NCI-H1930 (cell line): ENCODE results near the gene CAMSAP2.

ENCODE experiments used
- DNase-seq, 2 experiments: peaks; one replicate each; lab custom pipeline; 2025; lab: John Stamatoyannopoulos, UW

The CAMSAP2 gene

DNA sequence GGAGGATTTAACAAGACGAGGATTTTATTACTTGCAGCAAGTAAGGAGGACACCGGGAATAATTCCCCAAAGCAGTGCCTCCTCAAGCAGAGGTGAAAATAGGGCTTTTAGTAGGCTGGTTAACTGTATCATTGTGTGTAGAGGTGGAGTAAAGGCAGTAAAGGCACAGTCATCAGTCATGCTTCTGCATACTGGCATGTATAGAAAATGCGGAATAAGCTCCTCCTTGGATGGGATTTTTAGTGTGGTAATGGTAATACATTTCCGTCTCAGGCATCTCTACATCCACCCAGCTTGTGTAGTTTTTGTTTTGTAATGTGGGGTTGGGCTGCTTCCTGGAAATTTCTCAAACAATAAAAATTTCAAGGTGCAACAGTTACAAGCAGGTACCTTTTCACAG lies 106.7 kb downstream of the CAMSAP2 start:
- no peak for DNase-seq

DNA sequence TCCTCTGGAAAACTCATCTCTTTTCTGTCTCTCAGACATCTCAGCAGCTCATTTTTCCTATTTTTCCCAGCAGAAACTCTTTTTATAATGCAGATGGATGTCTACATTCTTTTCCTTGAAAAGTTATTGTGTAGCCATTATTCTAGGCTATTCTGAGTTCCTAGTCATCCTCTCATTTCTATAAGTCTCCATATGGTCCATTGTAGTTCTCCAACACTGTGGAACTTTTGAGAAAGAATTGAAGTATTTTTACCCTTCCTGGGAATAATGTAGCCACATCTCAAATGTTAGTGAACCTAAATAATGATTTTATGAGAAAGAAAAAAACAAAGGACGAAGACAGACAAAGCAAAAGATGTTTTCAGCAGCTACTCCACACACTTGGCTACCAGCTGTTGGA lies 107.7 kb downstream of the CAMSAP2 start:
- no peak for DNase-seq

DNA sequence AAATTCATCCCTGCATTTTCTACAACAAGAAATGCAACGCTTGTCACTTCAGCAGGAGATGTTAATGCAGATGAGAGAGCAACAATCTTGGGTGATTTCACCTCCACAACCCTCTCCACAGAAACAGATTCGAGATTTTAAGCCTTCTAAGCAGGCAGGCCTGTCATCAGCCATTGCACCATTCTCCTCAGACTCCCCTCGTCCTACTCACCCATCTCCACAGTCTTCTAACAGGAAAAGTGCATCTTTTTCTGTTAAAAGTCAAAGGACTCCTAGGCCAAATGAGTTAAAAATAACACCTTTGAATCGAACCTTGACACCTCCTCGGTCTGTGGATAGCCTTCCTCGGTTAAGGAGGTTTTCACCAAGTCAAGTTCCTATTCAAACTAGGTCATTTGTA lies 110.7 kb downstream of the CAMSAP2 start:
- DNase-seq = no peak

DNA sequence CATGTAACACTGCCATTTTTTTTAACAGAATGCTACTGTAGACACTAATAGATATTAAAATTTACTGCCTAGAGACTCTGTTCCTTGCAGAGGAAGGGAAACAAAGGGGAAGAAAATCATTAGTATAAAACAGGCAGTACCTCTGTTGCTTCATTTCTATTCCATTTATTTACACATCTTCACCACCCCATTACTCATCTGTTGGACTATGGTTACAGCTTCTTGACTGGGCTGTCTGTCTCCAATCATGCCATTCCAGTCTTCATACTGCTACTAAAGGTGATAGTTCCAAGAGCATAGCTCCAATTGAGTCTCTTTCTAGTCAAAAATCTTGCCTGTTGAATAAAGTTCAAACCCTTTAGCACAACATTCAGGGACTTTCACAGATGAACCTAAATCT lies 111.9 kb downstream of the CAMSAP2 start:
- no peak for DNase-seq

DNA sequence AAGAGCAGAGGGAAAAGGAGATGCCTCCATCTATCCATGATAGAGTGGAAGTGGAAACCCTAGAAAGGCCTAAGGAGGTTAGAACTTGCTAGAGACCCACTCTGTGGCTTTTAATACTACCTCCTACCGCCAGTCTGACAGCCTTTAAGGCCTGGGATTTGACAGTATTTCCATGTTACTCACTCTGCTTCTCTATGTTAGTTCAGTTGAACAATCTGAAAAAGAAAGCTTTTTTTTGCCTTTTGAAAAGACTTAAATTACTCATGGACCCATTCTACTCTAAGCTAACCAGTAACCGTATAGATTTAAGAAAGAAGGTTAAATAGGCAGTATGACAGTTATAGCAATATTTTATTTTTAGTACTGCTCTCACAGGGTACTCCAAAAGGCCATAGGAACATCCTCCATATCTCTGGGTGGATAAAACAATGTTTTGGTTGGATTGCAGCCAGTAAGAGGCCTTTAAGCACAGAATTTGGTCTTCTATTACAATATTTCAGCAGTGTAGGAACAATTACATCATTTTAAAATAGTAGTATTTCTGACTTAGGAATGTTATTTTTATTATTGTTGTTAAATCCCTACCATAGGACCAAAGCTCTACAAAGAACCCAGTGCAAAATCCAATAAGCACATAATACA lies 118.1 kb downstream of the CAMSAP2 start:
- DNase-seq = no peak

DNA sequence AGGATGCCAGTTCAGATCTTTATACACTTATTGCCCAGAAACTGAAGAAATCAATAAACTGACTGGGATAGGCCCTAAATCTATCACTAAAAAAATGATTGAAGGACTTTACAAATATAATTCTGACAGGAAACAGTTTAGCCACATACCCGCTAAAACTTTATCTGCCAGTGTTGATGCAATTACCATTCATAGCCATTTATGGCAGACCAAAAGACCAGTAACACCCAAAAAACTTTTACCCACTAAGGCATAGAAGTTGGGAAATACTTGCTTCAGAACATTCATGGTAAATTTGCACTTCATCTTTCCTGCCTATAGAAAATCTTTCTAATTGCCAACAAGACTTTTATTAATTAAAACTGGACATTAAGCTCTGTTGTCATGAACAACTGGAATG lies 119.1 kb downstream of the CAMSAP2 start:
- DNase-seq = no peak

DNA sequence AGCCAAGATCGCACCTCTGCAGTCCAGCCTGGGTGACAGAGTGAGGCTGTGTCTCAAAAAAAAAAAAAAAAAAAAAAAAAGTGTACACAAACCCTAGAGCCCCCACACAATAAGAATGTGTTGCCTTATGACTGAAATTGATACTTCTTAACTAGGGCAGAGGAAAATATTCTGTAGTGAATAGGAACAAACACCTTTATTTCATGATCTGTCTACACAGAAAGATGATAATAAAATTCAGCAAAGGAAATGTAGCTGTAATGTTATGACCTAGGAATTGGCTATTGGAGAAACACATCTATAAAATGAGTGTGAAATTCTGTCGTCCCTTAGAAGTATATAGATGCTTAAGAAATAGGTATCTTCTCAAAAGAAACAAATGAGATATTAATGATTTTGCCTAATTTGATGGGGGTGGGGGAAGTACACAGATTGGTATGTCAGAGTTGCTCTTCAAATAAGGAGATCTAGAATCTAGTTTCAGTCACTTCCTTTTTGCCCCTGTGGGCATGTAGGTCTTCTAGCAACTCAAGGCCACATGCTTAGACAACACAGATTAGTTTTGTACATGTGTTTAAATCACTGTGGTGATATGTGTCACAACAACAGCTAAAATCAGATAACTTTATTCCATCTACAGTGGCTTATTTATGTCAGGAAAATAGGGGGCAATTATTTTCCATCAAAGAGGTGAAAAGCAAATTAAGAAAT lies 123.4 kb downstream of the CAMSAP2 start:
- no peak for DNase-seq

DNA sequence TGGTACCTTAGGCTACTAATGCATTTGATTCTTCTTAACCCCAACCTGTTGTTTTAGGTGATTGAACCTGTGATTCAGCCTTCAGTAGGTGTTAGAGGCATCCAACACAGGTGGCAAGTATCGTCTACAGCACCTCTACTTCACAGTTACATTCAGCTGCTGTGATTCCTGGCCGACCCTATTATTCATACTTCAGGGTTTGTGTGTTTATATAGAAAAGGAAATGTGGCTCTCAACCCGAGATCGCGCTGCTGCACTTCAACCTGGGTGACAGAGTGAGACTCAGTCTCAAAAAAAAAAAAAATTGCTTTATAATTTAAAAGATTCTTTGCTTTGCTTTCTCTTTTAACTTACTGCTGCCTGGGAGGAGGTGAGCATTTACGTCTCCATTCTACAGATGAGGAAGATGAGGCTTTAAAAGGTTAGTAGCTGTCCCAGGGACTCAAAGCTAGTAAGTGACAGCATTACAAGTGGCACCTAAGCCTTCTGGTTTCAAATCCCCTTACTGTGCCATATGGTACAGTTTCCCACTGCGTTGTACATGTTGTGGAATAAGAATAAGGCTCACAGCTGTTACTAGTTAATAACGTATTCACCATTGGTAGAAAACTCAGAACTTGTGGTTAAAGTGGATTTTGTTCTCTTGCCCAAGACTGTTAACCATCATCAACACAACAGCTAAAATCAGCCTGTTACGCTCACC lies 124.2 kb downstream of the CAMSAP2 start:
- DNase-seq = no peak

DNA sequence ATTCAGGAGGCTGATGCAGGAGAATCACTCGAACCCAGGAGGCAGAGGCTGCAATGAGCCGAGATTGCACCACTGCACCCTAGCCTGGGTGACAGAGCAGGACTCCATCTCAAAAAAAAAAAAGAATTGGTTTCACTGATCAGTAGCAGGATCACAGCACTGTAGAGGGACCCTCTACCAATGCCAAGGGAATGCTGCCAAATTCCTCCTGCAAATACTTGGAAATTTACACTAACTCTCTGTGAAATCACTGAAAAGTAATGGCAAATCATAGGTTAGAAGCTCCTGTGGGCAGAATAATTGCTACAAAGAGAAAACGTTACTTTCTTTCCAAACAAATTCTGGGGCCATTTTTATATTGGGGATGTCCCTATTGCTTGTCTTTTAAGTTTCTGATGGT lies 127.4 kb downstream of the CAMSAP2 start:
- DNase-seq = no peak

DNA sequence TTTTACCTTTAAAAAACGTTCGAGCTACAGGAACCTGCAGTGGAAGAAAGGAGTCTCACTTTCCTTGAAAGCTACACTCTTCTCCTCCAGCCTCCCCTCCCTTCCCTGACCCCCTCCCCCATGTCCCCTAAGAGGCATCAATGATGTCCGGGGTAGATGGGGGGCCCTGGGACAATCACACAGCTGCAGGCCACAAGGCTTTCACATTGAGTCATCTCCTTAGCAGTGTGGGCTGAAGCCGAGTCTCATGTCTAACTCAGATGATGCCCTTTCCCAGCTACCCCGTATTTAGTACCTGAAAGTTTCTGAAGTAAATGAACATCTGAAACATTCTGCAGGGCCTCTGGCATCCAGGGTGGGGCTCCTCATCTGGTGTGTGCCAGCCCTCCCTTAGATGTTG lies 127.8 kb downstream of the CAMSAP2 start:
- DNase-seq = no peak

DNA sequence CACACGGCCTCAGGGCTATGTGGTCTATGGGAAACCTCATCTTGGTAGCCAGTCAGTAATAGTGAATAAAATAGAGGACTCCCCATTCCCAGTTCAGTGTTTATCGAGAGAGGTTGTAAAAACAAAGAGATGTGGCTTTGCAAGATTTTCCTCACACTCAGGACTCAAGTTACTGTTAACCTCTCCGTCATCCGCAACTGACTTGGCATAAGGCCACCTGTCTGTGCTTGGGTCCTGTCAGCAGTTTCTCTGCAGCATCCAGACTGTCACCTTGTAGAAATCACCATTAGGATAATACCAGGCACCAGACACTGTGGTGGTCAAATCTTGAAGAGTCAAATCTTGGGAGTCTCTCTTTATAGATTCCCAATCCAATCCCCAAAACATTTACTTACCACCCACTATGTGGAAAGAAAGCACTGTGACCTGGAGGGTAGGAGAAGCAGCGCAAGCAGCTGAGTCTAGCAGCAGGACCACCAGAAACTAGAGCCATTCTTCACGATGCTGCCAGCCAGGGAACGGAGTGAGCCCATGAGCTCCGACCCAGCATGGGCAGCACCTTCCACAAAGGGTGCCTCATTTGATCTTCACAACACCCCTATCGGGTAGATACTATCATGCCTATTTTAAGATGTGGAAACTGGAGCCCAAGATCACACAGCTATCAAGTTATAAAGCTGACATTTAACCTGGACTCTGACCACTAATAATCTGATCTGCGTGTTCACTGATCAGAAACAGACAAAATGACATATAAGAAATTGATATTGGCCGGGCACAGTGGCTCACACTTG lies 128.5 kb downstream of the CAMSAP2 start:
- DNase-seq = no peak

DNA sequence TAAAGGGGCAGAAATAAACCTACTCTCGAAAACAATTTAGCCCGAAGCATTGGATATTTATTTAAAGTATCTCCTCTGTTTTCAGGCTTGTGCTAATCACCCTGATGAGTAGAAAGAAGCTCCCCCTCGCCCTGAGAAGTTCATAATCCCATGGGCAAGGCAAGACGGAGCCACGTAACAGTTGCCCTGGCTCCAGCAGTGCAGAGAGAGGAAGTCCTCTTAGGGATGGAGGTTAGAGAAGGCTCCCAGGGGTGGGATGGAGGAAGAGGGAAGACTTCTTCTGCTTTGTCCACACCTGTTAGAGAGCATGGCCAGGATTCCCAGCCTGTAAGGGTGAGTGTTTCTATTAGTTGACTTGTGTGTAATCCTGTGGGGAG lies 130.7 kb downstream of the CAMSAP2 start:
- no peak for DNase-seq

DNA sequence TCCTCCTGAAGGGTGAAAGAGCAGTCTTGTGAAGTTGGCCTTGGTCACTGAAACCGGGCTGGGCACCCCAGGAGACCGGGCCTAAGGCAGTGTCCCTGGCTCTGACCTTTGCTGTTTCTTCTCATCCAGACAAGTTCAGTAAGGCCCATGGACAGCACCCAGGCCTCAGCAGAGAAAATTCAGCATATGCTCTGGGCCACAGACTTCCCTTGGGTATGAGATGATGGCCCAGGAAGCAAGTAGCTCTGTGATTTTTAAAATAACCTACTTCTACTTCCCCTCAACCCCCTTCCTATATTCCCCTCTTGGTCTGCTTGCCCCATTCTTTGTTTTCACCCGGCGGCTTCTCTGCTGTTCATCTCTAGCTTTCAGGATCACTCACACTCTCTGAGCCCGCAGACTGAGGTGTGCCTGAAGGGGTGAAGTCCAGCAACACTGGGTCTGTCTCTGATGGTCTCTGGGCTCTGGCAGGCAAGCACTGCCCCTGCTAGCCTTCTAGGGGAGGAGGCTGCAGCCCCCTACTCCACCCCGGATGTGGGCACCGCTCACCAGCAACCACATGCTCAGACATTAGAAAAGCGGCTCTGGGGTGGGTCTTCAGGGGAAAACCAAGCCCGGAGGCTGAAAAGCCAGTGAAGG lies 131.2 kb downstream of the CAMSAP2 start:
- DNase-seq = no peak

DNA sequence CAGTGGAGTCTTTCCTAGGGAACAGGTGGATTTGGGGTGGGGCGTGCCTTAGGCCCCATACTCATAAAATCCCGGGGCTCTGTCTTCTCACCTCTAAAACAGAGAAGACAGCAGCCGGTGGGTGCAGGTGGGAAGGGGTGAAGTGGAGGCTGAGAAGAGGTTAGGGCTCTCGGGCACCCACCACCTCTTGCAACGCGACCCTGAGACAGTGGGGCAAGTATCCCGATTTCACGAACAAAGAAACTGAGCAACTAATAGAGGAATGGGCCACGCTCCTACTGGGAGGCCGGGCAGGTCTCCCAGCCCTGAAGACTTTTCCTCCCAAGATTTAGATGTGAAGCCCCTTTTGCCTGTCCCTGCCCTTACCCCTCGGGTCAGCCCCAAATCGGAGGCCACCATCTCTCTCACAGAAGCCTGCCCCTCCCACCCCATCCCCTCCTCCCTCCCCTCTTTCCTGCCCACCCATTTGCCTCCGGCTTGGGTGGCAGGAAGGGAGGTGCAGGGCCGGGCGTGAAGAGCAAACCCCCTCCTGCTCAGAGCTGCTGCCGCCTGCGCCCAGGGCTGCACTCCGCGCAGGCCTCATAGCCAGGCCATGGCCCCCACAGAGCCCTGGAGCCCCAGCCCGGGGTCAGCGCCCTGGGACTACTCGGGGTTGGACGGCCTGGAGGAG lies 133.9 kb downstream of the CAMSAP2 start, which contains the start of gene GPR25:
GPR25 (plus strand) TSS at position 536 of the 670 bp plus-strand sequence; CDS start at position 593, 57 bp downstream.
- no peak for DNase-seq

DNA sequence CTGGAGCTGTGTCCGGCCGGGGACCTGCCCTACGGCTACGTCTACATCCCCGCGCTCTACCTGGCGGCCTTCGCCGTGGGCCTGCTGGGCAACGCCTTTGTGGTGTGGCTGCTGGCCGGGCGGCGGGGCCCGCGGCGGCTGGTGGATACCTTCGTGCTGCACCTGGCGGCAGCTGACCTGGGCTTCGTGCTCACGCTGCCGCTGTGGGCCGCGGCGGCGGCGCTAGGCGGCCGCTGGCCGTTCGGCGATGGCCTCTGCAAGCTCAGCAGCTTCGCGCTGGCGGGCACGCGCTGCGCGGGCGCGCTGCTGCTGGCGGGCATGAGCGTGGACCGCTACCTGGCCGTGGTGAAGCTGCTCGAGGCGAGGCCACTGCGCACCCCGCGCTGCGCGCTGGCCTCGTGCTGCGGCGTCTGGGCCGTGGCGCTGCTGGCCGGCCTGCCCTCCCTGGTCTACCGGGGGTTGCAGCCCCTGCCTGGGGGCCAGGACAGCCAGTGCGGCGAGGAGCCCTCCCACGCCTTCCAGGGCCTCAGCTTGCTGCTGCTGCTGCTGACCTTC lies 134.5 kb downstream of the CAMSAP2 start:
- DNase-seq = no peak

DNA sequence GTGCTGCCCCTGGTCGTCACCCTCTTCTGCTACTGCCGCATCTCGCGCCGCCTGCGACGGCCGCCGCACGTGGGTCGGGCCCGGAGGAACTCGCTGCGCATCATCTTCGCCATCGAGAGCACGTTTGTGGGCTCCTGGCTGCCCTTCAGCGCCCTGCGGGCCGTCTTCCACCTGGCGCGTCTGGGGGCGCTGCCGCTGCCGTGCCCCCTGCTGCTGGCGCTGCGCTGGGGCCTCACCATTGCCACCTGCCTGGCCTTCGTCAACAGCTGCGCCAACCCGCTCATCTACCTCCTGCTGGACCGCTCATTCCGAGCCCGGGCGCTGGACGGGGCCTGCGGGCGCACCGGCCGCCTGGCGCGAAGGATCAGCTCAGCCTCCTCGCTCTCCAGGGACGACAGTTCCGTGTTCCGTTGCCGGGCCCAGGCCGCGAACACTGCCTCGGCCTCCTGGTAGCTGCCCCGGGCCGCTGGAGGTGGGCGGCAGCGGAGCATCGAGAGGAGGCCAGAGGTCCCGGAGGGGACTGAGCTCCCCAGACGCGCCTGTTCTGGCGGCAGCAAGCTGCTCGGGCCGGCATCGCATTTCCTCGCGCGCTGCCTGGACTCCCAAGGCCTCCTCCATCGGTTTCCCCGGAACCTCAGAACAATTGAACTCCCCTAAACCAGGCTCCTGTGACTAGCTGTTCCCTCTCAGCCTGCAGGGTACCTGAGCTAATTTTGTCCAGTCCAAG lies 135.1 kb downstream of the CAMSAP2 start:
- DNase-seq = no peak

DNA sequence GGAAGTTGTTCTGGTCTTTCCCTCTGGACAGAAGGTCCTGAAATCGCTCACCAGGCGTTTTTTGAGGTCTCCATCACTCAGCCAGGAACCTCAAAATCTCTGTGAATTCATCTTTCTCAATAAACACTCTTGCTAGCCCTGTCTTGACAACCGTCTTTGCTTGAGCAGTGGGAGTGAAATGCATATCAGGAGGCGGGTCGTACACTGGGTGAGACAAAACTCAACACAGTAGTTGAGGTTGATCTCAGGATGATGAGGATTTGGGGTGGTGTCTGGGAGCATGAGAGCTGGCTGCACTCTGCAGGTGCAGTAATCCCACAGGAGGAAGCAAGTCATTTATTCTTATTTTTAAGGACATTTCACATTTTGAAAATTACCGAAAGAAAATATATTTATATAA lies 136.0 kb downstream of the CAMSAP2 start:
- DNase-seq = no peak

DNA sequence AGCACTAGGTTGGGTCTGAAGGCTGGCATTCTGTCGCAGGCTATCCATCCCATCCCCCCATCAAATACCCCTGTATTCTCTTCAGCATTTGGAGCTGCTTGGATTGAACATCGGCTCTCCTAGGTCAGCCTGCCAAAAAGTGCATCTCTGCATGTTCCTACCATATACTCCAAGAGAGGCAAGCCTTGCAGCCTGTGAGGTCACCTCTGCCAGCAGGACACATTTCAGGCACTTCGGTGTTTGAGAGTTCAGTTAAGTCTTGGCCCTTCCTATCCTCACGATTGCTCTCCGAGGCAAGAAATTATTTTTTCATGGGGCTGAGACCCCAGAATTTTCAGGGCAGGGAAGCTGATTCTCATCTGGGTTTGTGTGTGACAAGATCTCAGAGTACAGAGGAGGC lies 136.7 kb downstream of the CAMSAP2 start:
- no peak for DNase-seq

DNA sequence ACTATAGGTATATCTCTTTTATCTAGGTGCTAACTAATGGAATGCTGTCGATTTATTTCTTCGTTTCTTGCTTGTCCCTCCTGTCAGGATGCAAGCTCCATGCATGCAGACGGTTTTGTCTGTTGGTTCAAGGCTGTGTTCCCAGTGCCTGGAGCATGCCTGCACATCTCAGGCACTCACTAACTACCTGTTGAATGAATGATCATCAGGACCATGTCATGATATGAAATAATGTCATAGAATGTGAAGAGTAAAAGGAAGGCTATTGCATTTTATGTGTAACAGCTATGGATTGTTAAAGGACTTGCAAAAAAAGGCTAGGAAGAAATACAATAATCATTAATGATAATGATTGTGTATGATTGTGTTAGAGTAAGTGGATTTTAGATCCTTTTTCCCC lies 138.3 kb downstream of the CAMSAP2 start:
- no peak for DNase-seq

DNA sequence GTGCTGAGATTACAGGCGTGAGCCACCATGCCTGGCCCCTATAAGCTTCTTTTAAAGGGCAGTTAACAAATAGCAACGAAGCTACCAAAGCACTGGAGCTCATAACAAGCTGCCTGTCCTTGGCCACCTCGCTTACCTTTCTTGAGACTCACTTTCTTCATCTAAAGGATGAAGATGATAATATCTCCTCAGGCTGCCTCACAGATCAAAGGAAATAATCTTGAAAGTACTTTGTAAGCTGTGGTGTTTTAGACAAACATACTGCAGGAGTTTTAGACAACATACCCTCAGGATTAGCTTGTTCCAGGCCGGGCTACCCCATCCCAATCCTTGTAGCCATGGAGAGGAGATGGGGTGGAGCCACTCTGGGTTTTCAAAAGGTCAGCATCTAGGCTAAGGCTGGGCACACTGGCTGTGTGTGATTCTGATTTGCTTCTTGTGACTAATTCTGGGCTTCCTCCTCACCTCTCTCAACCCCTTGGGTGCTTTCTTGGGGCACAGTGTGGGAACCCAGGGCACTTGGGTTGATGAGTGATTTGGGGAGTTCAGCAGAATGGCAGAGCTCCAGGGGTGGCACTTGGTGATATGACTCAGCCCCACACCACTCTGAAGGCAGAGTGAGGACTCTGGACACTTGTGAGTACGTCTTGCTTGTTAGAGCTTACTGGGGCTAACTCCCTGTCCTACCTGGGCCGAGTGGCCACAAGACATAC lies 139.3 kb downstream of the CAMSAP2 start:
- DNase-seq = no peak
